HK-2 (cell line): Measurements from ENCODE around the gene SPATA13.
"Not testable (repeated sequence)": the region's sequence is repeated elsewhere in the genome, so short reads cannot be mapped to it uniquely, and the experiment has no call there.

Experiments used
- DNase-seq: peaks from one replicate; pipeline ENCODE4 v3.0.0-alpha.2; 2018; ENCODE audit not compliant: unreplicated experiment

SPATA13 gene

GRCh38 chr13:24313439-24313838, 152.9 kb downstream of the SPATA13 start:
- no peak for DNase-seq

GRCh38 chr13:24317835-24318234, 157.3 kb downstream of the SPATA13 start:
- DNase-seq, result not testable (repeated sequence)

GRCh38 chr13:24318878-24319277, 158.4 kb downstream of the SPATA13 start:
- not testable (repeated sequence) for DNase-seq

DNA sequence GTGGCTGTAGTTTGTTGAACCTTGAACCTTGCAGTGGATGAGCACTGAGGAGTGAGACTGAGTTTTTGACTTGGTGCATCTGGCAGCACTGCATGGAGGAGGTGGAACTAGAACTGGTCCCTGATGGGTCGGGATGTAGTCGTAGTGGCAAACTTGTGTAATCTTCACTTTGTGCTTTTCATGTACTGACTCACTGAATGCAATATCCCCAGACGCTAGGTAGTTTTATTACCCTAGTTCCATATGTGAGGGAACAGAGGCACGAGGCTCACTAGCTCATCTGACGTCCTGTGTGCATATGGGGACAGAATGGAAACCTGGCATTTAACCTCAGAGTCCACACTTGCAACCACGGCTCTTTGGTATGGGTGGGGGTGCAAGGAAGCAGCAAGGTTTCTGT, 159.1 kb downstream of the SPATA13 start:
- not testable (repeated sequence) for DNase-seq

DNA sequence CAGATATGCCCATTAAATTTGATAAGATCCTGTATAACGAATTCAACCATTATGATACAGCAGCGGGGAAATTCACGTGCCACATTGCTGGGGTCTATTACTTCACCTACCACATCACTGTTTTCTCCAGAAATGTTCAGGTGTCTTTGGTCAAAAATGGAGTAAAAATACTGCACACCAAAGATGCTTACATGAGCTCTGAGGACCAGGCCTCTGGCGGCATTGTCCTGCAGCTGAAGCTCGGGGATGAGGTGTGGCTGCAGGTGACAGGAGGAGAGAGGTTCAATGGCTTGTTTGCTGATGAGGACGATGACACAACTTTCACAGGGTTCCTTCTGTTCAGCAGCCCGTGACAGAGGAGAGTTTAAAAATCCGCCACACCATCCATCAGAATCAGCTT, 160.9 kb downstream of the SPATA13 start:
- not testable (repeated sequence) for DNase-seq

DNA sequence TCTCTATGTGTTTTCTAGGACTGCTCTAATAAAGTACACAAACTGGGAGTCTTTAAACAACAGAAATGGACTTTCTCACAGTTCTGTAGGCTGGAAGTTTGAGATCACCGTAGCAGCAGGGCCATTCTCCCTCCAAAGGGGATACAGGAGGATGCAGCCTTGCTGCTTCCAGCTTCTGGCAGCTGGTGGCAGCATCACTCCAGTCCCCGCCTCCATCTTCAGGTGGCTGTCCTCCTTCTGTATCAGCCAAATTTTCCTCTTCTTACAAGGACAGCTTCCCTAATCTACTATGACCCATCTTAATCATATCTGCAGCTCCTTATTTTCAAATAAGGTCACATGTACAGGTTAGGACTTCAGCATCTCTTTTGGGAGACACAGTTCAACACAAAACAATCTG, 161.9 kb downstream of the SPATA13 start:
- not testable (repeated sequence) for DNase-seq

DNA sequence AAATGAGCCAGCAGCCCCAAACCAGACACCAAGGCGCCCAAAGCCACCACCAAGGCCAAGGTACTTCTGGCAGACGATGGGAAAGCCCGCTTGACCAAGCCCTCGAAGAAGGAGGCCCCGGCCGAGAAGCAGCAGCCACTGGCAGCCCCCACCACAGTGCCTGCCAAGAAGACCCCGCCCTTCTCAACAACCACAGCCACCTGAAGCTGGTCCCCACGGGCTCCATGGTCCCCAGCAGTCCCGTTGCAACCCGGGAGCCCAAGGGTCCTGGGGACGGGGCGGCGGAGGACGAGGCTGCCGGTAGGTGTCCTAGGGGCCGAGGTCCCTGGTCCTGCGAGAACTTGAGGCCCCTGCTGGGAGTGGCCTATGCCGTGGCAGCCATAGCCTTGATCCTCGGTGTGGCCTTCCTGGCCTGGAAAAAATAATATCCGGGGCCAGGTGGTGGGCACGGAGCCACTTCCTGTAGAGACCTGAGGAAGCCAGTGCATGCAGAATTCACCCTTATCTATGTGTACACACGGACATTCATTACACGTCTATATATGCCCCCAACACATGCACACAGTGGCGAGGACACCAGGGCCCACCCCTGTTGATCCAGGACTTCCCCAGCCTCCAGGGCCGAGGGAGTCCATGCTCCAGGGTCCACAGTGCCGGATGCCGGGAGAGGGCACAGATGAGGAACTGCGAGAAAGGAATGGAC, 162.7 kb downstream of the SPATA13 start:
- DNase-seq, result no peak

DNA sequence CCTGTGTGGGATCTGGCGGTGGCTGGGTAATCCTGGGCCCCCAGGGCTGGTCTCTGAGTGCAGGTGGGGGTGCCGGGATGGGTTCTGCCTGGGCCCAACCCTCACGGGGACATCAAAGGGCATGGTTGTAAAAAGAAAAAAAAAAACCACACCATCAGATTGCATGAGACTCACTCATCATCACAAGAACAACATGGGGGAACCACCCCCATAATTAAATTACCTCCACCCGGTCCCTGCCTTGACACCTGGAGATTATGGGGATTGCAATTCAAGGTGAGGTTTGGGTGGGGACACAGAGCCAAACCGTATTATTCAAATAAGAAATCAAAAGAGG, 163.2 kb downstream of the SPATA13 start:
- DNase-seq, result no peak

GRCh38 chr13:24327598-24327997, 167.1 kb downstream of the SPATA13 start:
- not testable (repeated sequence) for DNase-seq

DNA sequence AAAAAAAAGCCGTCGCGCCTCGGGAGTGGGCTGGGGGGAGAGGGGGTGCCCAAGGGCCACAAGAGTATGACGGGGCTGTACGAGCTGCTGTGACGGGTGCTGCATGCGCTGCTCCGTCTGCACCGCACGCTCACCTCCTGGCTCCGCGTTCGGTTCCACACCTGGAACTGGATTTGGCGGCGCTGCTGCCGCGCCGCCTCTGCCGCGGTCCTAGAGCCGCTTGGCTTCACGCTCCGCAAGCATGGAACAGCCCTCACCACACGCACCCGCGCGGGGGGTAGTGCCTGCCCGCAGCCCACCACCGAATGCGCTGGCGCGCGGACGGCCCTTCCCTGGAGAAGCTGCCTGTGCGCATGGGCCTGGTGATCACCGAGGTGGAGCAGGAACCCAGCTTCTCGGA, 167.6 kb downstream of the SPATA13 start:
- DNase-seq, result no peak

GRCh38 chr13:24338721-24339120, 178.2 kb downstream of the SPATA13 start:
- DNase-seq, result no peak

- DNase-seq, result no peak
Measured at GRCh38 chr13:24339937-24340607, 179.6 kb downstream of the SPATA13 start.

DNA sequence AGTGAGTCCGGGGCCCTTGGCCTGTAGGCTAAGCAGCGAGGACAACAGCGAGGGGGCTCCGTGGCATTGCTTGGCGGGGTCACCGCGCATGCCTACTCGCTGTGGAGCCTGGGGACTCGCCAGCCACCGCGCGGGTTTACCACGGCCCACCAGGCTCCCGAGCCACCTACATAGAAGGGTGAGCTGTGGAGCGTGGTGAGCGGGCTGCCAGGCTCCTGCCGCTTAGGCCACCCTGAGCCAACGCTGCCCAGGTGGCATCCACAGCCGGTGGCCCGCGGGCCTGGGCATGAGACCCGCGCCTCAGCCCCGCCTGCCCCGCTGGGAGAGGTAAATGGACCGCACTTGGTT, 180.1 kb downstream of the SPATA13 start:
- DNase-seq, result no peak

DNA sequence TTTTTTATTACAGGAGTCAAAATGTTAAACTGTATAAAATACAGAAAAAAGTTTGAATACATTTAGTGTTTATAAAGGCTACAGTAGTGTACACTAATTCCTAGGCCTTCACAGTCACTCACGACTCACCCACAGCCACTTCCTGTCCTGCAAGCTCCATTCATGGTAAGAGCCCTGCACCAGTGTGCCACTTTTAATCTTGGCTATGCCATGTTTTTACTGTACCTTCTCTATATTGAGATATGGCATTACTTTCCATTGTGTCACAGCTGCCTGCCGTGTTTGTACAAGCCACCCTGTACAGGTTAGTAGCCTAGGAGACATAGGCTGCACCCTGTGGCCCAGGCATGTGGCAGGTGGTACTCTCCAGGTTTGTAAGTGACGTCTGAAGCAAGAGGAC, 180.9 kb downstream of the SPATA13 start:
- no peak for DNase-seq

DNA sequence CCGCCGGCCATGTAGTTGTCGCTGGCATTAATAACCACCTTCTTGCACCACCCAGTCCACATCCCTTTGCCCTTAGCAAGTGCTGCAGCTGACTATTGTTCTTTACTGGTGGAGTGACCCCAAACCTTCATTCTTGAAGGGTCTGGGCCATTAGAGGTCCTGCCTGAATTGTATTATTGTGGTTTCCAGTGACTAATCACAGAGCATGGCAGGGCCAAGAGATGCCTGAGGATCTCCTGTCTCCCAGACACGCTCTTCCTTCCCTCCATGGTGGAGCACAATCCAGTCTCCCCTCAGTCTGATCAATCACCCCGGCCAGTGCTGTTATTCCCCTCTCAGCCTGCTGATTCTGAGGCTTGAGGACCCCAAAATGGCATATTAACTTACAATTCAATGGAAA, 187.9 kb downstream of the SPATA13 start:
- no peak for DNase-seq

DNA sequence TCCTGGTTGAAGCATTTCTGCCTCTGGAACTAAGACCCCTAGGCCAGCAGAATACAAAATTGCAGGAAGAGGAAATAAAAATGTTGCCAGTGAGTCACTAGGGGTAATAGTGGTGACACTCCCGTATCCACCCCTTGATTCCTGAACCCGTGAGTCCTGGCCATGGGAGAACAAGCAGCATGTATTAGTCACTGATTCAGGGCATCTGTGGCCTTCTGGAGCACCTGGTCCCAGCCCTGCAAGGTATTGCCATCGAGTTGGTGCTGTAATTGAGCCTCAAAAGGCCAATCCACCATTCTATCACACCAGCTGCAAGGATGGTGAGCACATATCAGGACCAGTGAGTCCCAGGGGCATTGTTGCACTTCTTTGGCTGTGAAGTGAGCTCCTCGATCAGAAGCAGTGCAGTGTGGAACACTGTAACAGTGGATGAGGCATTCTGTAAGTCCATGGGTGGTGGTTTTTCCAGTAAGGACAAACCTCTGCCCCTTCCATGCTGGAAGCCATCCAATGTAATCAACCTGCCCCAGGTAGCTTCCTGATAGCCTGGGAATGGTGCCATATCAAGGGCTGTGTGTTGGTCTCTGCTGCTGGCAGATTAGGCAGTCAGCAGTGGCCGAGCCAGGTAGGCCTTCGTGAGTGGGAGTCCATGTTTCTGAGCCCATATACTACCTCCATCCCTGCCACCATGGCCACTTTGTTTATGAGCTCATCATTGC, 188.4 kb downstream of the SPATA13 start:
- DNase-seq, result no peak

- not testable (repeated sequence) for DNase-seq
Measured at GRCh38 chr13:24349778-24350664, 189.5 kb downstream of the SPATA13 start.

- no peak for DNase-seq
Measured at GRCh38 chr13:24351423-24351822, 190.9 kb downstream of the SPATA13 start.

DNA sequence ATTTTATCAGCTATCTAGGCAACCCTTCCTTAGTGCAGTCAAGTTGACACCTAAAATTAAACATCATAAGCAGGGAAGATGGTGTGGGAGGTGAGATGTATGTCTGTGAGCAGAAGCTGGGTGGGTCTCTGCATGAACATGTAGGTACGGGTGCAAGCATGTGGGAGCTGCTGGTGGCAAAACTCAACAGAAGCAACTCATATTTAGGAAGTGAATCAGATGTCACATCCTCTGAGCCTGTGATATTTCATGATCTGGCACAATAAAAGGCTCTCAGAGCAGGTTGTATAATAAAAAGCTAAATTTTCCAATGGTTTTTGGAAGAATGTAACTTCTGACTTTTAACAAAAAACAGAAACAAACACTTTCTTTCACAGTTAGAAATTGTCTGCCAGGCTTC, 193.2 kb downstream of the SPATA13 start:
- no peak for DNase-seq

- no peak for DNase-seq
Measured at GRCh38 chr13:24355103-24355502, 194.6 kb downstream of the SPATA13 start.

GRCh38 chr13:24356270-24356669, 195.8 kb downstream of the SPATA13 start:
- no peak for DNase-seq
